ENCODE measurements around the gene PRICKLE3. TPM values are rescaled to one million over a fixed set of nuclear protein-coding genes. Genes with fewer than 3 reads are reported as not detected.

PRICKLE3 gene
- total RNA-seq, 2 donors from 2014 or later: 7.5 to 13.2 TPM

- ATAC-seq: no peak
- Histone ChIP-seq H3K9me3 (no peaks in the 10 kb centered on the region), H3K4me3 (no peak overlapping the region), H3K36me3 (replicated peaks in 1 of 2; ENCODE audit: insufficient read depth in 1 of 2, low read depth in 2 of 2) (no peaks in the 10 kb centered on the region), H3K4me1 (no peaks in the 10 kb centered on the region), H3K27ac (no peak overlapping the region), H3K27me3 (no peaks in the 10 kb centered on the region)
- DNase-seq: no peak
- no peak for TF ChIP-seq POLR2A (IDR thresholded peaks at IDR 0.05)
- TF ChIP-seq, protein P1, sequence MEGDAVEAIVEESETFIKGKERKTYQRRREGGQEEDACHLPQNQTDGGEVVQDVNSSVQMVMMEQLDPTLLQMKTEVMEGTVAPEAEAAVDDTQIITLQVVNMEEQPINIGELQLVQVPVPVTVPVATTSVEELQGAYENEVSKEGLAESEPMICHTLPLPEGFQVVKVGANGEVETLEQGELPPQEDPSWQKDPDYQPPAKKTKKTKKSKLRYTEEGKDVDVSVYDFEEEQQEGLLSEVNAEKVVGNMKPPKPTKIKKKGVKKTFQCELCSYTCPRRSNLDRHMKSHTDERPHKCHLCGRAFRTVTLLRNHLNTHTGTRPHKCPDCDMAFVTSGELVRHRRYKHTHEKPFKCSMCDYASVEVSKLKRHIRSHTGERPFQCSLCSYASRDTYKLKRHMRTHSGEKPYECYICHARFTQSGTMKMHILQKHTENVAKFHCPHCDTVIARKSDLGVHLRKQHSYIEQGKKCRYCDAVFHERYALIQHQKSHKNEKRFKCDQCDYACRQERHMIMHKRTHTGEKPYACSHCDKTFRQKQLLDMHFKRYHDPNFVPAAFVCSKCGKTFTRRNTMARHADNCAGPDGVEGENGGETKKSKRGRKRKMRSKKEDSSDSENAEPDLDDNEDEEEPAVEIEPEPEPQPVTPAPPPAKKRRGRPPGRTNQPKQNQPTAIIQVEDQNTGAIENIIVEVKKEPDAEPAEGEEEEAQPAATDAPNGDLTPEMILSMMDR (IDR thresholded peaks at IDR 0.05): no peak
- intact Hi-C loops (cut with DNase I): no loop called here
- 66 to 70% methylated on average over 12 to 16 of the region's 28 CpGs for WGBS, 2 donors
Observed at GRCh38 chrX:49209434-49210251, 23.5 kb upstream of the PRICKLE3 start.

GRCh38 chrX:49208399-49208798 is 22.2 kb upstream of the PRICKLE3 start:
- ATAC-seq (no peak), DNase-seq (no peak)
- intact Hi-C loops (cut with DNase I): no loop called here
- Histone ChIP-seq H3K4me1 (no peaks in the 10 kb centered on the region), H3K4me3 (no peak overlapping the region), H3K27me3 (no peaks in the 10 kb centered on the region), H3K9me3 (no peaks in the 10 kb centered on the region), H3K27ac (no peak overlapping the region), H3K36me3 (replicated peaks in 1 of 2; ENCODE audit: insufficient read depth in 1 of 2, low read depth in 2 of 2) (no peaks in the 10 kb centered on the region)
- no CpG with 5 or more reads among the region's 5 CpGs for WGBS, 2 donors
- no peak for TF ChIP-seq POLR2A (IDR thresholded peaks at IDR 0.05)
- TF ChIP-seq, protein P1 (IDR thresholded peaks at IDR 0.05): no peak

DNA sequence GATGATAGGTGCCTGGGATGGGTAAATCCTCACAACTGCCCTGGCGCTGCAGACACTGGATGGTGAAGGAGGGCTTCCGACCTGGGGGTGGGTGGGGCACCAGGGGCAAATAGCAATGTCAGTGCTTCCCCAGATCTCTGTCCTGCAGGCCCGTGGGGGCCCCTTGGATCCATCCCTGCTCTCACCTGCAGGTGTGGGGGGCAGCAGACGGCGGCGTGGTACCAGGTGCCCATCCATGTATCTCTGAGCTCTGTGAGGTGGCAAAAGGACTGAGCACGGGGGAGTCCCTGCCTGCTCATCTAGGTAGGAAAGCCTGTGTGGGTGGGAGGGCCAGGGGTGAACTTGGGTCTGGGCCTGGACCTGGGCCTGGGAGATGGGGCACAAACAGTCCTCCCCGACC is 20.4 kb upstream of the PRICKLE3 start:
- Histone ChIP-seq H3K4me1 (peaks cover 2% of the 10 kb centered on the region), H3K36me3 (replicated peaks in 1 of 2; ENCODE audit: insufficient read depth in 1 of 2, low read depth in 2 of 2) (no peaks in the 10 kb centered on the region), H3K27me3 (no peaks in the 10 kb centered on the region), H3K27ac (no peak overlapping the region), H3K4me3 (no peak overlapping the region), H3K9me3 (no peaks in the 10 kb centered on the region)
- no peak for TF ChIP-seq POLR2A (IDR thresholded peaks at IDR 0.05)
- TF ChIP-seq, protein P1 (IDR thresholded peaks at IDR 0.05): no peak
- intact Hi-C loops (cut with DNase I): no loop called here
- no peak for ATAC-seq
- DNase-seq: no peak
- 91 to 100% methylated on average over 1 to 6 of the region's 8 CpGs for WGBS, 2 donors

GRCh38 chrX:49205443-49205842 is 19.3 kb upstream of the PRICKLE3 start:
- Histone ChIP-seq H3K27me3 (no peaks in the 10 kb centered on the region), H3K27ac (no peak overlapping the region), H3K4me3 (no peak overlapping the region), H3K4me1 (peaks cover 13% of the 10 kb centered on the region), H3K36me3 (replicated peaks in 1 of 2; ENCODE audit: insufficient read depth in 1 of 2, low read depth in 2 of 2) (no peaks in the 10 kb centered on the region), H3K9me3 (no peaks in the 10 kb centered on the region)
- DNase-seq (no peak), ATAC-seq (no peak)
- WGBS, 2 donors: 71 to 76% methylated on average over 3 to 7 of the region's 13 CpGs
- TF ChIP-seq, protein P1 (IDR thresholded peaks at IDR 0.05): no peak
- TF ChIP-seq POLR2A (IDR thresholded peaks at IDR 0.05): no peak
- intact Hi-C loops (cut with DNase I): no loop called here

DNA sequence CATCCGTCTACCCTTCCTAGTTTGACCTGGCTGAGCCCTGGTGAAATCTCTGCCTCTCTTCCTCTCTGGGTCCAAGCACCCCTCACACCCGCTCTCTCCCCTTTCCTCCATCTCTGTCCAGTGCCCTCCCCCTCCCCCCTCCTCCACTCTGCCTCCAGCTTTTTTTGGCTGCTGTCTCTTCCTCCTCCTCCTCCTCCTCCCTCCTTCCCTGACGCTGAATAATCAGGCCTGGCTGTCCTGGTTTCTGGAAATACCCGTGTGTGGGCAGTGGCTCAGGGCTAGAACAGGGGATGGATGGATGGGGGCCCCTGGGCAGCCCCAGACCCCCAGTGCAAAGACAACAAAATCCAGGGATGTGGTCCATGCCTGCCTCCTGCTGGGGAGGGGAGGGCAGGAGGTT is 18.5 kb upstream of the PRICKLE3 start:
- no peak for ATAC-seq
- TF ChIP-seq, protein P1 (IDR thresholded peaks at IDR 0.05): no peak
- no peak for TF ChIP-seq POLR2A (IDR thresholded peaks at IDR 0.05)
- intact Hi-C loops (cut with DNase I): no loop called here
- WGBS, 2 donors: 56 to 78% methylated on average over 4 of the region's 4 CpGs
- Histone ChIP-seq H3K27ac (no peak overlapping the region), H3K36me3 (replicated peaks in 1 of 2; ENCODE audit: insufficient read depth in 1 of 2, low read depth in 2 of 2) (no peaks in the 10 kb centered on the region), H3K27me3 (no peaks in the 10 kb centered on the region), H3K9me3 (no peaks in the 10 kb centered on the region), H3K4me3 (no peak overlapping the region), H3K4me1 (peaks cover 15% of the 10 kb centered on the region)
- no peak for DNase-seq
